ENCODE results near the gene TCEAL6.

DNA sequence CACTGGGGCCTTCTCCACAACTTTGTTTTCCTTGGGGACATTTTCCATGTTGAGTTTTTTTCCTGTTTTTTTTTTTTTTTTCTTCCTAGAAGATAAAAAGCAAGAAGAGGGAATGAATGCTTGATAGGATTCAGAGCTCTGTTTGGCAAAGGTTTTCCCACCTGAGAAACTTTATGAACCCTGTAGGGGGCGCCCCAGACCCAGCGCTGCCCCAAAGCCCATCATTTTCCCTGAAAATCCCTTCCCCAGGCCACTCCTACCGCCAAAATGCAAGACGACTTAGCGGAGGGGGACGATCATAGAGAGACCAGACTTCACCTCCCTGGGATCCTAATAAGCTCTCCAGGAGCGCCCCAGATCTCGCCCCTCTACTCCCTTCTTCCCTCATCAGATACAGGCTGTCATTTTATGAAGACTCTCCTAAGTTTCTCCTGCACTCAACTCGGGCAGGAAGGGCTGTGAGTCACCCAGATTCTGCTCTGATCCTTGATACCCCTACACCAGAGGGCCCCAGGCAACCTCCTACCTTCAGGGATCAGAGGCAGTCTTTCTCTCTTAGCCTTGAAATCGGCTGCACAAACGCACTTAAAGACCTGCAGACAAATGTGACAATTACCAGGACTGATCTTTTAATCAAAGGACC is 12.1 kb upstream of the TCEAL6 start:
- TF ChIP-seq, protein P1, sequence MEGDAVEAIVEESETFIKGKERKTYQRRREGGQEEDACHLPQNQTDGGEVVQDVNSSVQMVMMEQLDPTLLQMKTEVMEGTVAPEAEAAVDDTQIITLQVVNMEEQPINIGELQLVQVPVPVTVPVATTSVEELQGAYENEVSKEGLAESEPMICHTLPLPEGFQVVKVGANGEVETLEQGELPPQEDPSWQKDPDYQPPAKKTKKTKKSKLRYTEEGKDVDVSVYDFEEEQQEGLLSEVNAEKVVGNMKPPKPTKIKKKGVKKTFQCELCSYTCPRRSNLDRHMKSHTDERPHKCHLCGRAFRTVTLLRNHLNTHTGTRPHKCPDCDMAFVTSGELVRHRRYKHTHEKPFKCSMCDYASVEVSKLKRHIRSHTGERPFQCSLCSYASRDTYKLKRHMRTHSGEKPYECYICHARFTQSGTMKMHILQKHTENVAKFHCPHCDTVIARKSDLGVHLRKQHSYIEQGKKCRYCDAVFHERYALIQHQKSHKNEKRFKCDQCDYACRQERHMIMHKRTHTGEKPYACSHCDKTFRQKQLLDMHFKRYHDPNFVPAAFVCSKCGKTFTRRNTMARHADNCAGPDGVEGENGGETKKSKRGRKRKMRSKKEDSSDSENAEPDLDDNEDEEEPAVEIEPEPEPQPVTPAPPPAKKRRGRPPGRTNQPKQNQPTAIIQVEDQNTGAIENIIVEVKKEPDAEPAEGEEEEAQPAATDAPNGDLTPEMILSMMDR (IDR thresholded peaks at IDR 0.05; ENCODE audit: low read length), result peak; percentile 50
- TF ChIP-seq EZH2phosphoT487 (IDR thresholded peaks at IDR 0.05; ENCODE audit: low read length) (no peak), EZH2 (optimal IDR thresholded peaks at IDR 0.05; ENCODE audit: low read depth, low read length) (no peak)

All from MM.1S (cell line).